BJ (cell line): ENCODE data around the gene DPM1. TPM values are rescaled to one million over a fixed set of nuclear protein-coding genes. Genes with fewer than 3 reads are reported as not detected.

ENCODE experiments used
- CTCF ChIA-PET: fragments of 350-600 bp; formaldehyde crosslinking; extraction: SDS; loops from one replicate; lab custom pipeline; 2021; ENCODE audit warnings: antibody characterized with exemption, inconsistent platforms; lab: Yijun Ruan, JAX
- POLR2A ChIA-PET: fragments of 300-600 bp; sonication (Branson Sonifier 250); formaldehyde crosslinking; extraction: SDS; loops from one replicate; lab custom pipeline; 2021; ENCODE audit warnings: antibody characterized with exemption; lab: Charles Lee
- DNase-seq: peaks from one replicate; pipeline ENCODE4 v3.0.0-alpha.2; 2011; ENCODE audit warnings: low read depth
- H3K27me3 ChIP-seq: 2 replicates; pipeline ENCODE4 v1.6.0; 2011; ENCODE audit warnings: low read length; ENCODE audit not compliant: control insufficient read depth, insufficient read depth
- H3K36me3 ChIP-seq: 2 replicates; pipeline ENCODE4 v1.5.1; 2011; ENCODE audit warnings: low read length; ENCODE audit not compliant: control insufficient read depth, insufficient read depth
- H3K4me3 ChIP-seq: 2 replicates; pipeline ENCODE4 v1.5.1; 2011; ENCODE audit warnings: low read depth, mild to moderate bottlenecking, control low read depth, low read length
- polyA plus RNA-seq: library from polyadenylated mRNA; depleted of rRNA; stranded (reverse); fragments of >200 nt; gene quantifications from 2 replicates; pipeline ENCODE4 v1.2.3, GENCODE V29; 2011
- TF ChIP-seq, protein P1 (sequence below): IDR thresholded peaks from 2 replicates; pipeline ENCODE4 v1.5.1; 2011; ENCODE audit warnings: low read depth, mild to moderate bottlenecking, control low read depth, inconsistent platforms, low read length, moderate library complexity; ENCODE audit not compliant: insufficient read depth

The DPM1 gene
- polyA plus RNA-seq, 1 experiment: 35.4 TPM

DNA sequence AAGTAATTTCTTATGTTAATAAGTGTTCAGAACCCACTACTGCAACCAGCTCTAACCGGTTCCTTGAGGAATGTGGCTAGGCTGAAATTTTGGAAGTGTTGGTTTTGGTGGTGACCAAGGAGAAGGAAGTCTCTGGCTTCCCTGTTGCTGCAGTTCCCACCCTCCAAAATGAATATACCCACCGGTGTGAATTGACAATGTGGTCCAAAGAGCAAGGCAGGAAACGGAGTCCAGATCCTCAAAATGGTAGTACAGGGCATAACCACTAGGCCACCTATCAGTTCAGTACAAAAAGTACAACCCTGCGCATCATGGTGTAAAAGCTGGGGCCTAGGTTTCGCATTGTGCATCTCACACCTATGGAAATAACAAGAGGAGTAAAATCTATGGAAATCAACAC lies 29.9 kb downstream of the DPM1 start:
- POLR2A ChIA-PET: interaction anchor here (0.5 kb wide), 1 partner anchor 17 kb away, joined by 4 read pairs; no protein-coding TSS in a partner anchor
- TF ChIP-seq, protein P1, sequence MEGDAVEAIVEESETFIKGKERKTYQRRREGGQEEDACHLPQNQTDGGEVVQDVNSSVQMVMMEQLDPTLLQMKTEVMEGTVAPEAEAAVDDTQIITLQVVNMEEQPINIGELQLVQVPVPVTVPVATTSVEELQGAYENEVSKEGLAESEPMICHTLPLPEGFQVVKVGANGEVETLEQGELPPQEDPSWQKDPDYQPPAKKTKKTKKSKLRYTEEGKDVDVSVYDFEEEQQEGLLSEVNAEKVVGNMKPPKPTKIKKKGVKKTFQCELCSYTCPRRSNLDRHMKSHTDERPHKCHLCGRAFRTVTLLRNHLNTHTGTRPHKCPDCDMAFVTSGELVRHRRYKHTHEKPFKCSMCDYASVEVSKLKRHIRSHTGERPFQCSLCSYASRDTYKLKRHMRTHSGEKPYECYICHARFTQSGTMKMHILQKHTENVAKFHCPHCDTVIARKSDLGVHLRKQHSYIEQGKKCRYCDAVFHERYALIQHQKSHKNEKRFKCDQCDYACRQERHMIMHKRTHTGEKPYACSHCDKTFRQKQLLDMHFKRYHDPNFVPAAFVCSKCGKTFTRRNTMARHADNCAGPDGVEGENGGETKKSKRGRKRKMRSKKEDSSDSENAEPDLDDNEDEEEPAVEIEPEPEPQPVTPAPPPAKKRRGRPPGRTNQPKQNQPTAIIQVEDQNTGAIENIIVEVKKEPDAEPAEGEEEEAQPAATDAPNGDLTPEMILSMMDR: no peak
- Histone ChIP-seq H3K27me3 (no peaks in the 10 kb centered on the region), H3K4me3 (no peak overlapping the region), H3K36me3 (peaks cover 1% of the 10 kb centered on the region; the same call in 1 of the 2 replicates)
- DNase-seq: no peak
- CTCF ChIA-PET: interaction anchor here (1.0 to 11.7 kb wide), 11 partner anchors 9 to 140 kb away, joined by 4 to 152 read pairs (median 15); partner anchors contain the start of gene BCAS4

GRCh38 chr20:50926530-50926929 lies 31.8 kb downstream of the DPM1 start:
- ChIA-PET CTCF (interaction anchor here (1.1 to 11.7 kb wide), 4 partner anchors 39 to 133 kb away, joined by 3 to 152 read pairs (median 4); partner anchors contain the start of gene BCAS4), POLR2A (no interaction called here)
- peaks cover 1% of the 10 kb centered on the region; the same call in 1 of the 2 replicates for H3K36me3 ChIP-seq
- H3K27me3 ChIP-seq: no peaks in the 10 kb centered on the region
- DNase-seq: no peak
- no peak overlapping the region for H3K4me3 ChIP-seq
- TF ChIP-seq, protein P1: no peak

DNA sequence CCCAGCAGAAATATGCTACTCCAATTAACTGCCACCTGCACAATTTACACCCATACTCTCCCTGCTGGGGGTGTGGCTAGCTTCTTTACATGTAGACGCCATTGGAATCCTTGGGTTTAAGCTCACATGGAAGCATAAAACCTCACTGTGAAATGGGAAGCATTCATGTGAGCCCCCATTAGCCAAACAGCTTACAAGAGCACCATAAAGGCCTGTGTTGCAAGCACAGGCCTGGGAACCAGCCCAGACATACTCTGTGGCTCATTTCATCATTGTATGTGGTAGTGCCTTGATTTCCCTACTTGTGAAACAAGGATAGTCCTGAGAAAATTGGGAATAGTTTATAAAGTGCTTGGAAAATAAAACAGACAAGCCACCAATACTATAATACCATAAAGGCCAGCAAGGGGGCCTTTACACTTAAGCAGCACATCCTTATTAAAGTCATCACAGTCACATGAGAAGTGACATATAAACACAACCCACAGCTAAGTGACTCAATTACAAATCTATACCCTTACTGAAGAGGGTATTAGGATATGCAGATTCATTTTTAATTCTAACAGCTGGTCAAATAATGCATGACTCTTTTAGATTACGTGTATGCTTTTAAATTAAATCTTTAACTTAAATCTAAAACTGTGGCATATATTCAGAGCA lies 33.9 kb downstream of the DPM1 start:
- Histone ChIP-seq H3K27me3 (no peaks in the 10 kb centered on the region), H3K4me3 (no peak overlapping the region), H3K36me3 (peaks cover 1% of the 10 kb centered on the region; the same call in 1 of the 2 replicates)
- TF ChIP-seq, protein P1: no peak
- CTCF ChIA-PET: interaction anchor here (1.1 to 11.7 kb wide), 4 partner anchors 9 to 131 kb away, joined by 4 to 152 read pairs (median 6); partner anchors contain the start of gene BCAS4
- POLR2A ChIA-PET: no interaction called here
- DNase-seq: no peak

GRCh38 chr20:50921803-50922501 lies 36.4 kb downstream of the DPM1 start:
- H3K4me3 ChIP-seq: no peak overlapping the region
- H3K36me3 ChIP-seq: peaks cover 1% of the 10 kb centered on the region; the same call in 1 of the 2 replicates
- TF ChIP-seq, protein P1: no peak
- no peaks in the 10 kb centered on the region for H3K27me3 ChIP-seq
- no peak for DNase-seq
- CTCF ChIA-PET: interaction anchor here (1.0 to 3.5 kb wide), 4 partner anchors 7 to 131 kb away, joined by 3 to 31 read pairs (median 8); no protein-coding TSS in a partner anchor
- POLR2A ChIA-PET: no interaction called here

GRCh38 chr20:50920997-50921396 lies 37.3 kb downstream of the DPM1 start:
- no peak for DNase-seq
- peaks cover 1% of the 10 kb centered on the region; the same call in 1 of the 2 replicates for H3K36me3 ChIP-seq

More at GRCh38 chr20:50920997-50921396, 37.3 kb downstream of the DPM1 start:
- POLR2A ChIA-PET: no interaction called here
- CTCF ChIA-PET: interaction anchor here (0.9 to 3.5 kb wide), 6 partner anchors 8 to 130 kb away, joined by 4 to 31 read pairs (median 6); partner anchors contain the start of genes ADNP and BCAS4
- Histone ChIP-seq H3K4me3 (no peak overlapping the region), H3K27me3 (no peaks in the 10 kb centered on the region)
- TF ChIP-seq, protein P1: no peak
